GM18517 (cell line): ENCODE results near the gene PRORP.
"Not testable (repeated sequence)": the region's sequence is repeated elsewhere in the genome, so short reads cannot be mapped to it uniquely, and the experiment has no call there.

Experiments used
- ATAC-seq: cut with Tn5 transposase; IDR thresholded peaks from one replicate; pipeline ENCODE4 v1.9.1; 2021; ENCODE audit warnings: mild to moderate bottlenecking, moderate library complexity; ENCODE audit not compliant: unreplicated experiment

Gene PRORP

DNA sequence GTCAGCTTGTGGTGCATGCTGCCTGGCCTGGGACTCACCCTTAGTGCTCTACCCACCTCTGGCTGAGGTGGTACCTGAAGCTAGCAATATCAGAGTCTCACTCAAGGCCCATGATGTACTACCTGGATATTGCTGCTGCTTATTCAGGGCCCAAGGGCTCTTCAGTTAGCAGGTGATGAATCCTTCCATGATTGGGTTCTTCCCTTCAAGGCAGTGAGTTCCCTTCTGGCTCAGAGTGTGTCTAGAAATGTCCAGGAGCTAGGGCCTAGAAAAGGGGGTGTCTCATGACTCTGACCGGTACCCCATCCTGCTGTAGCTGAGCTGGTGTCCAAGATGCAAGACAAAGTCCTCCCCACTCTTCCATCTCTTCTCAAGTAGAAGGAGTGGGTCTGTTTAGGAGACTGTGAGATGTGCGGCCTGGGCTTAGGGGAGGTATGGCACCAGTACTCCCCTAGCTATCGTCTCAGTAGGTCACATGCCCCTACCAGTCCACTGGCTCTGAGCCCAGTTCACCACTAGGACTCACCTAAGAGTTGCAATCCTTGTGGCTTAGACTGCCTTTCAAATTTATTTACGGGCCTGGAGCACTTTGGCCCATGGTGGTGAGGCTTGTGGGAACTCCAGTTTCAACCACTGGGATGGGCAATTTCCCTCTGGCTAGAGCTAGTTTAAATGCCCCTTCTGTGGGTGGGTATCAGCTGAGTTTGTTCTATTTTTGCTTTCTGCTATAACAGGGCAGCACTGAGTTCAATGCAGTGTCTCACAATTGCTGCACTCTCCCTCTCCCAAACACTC lies 12.2 kb downstream of the PRORP start:
- ATAC-seq: no peak

DNA sequence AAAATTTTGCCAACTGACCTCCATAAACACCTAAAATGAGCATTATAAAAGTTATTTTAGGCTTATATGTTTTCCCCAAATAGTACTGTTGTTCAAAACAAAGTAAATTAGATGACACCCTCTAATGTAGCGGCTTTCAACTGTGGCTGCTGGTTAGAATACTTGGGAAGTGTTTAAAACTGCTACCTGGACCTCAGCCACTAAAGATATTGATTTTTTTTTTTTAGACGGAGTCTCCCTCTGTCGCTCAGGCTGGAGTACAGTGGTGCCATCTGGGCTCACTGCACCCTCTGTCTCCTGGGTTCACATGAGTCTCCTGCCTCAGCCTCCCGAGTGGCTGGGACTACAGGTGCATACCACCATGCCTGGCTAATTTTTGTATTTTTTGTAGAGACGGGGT lies 16.2 kb downstream of the PRORP start:
- no peak for ATAC-seq

DNA sequence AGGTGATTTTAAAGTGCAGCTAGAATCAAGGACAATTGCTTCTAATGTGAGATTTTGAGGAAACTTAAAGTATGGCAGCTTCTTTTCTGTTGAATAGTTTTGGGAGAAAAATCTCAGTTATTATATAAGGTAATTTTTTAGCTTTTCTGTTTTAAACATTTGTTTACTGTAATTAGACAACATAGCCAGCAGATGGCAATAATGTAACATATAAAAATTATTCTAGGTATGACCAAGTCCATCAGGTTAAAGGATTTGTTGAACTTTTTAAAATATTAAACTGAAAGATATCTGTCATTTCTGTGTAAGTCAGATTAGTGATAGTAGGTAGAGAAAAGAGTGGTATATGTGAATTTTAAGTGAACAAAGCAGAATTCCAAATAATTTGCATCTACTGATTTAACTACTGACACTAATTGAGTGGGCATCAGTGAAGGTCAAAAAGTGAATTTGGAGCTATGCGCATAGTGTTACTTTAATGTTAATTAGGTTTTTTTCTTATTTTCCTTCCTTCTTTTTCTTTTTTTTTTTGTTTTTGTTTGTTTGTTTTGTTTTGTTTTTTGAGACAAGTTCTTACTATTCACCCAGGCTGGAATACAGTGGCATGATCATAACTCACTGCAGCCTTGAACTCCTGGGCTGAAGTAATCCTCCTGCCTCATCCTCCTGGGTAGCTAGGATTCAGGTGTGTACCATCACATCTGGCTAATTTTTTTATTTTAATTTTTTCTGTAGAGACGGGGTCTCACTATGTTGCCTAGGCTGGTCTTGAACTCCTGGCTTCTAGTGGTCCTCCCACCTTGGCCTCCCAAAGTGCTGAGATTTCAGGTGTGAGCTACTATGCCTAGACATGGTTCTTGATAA lies 18.6 kb downstream of the PRORP start:
- ATAC-seq: no peak

DNA sequence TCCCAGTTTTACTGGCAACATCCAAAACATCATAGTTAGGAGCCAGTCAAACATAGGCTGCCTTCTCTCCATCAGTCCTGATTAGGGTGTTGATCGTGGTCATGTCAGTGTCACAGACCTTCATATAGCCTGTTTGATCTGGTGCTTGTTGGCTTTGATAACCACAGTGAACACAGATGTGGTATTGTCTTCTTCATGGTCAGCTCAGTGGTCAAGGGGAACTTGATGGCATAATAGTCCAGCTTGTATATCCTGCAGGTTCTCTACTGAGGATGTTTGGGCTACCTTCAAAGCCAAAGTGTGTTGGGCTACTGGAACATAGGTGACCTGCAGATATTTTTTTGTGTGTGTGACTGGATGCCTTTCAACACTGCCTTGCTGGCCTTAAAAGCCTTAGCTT lies 21.7 kb downstream of the PRORP start:
- ATAC-seq: no peak

DNA sequence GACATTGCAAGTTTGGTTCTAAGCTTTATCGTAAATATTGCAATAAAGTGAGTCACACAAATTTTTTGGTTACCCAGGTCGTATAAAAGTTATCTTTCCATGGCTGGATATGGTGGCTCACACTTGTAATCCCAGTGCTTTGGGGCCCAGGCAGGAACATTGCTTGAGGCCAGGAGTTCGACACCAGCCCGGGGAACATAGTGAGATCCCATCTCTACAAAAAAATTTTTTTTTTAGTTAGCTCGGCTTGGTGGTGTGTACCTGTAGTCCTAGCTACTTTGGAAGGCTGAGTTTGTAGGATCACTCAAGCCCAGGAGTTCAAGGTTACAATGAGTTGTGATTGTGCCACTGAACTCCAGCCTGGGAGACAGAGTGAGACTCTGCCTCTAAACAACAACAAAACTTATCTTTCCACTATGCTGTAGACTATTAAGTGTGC lies 24.4 kb downstream of the PRORP start:
- ATAC-seq: no peak

DNA sequence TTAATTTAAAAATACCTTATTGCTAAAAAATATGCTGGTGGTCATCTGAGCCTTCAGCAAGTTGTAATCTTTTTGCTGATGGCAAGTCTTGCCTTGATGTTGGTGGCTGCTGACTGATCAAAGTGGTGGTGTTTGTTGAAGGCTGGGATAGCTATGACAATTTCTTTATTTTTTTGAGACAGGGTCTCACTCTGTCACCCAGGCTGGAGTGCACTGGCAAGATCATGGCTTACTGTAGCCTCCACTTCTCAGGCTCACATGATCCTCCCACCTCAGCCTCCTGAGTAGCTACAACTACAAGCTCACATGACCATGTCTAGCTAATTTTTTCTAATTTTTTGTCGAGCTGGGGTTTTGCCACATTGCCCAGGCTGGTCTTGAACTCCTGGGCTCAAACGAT lies 24.8 kb downstream of the PRORP start:
- no peak for ATAC-seq

DNA sequence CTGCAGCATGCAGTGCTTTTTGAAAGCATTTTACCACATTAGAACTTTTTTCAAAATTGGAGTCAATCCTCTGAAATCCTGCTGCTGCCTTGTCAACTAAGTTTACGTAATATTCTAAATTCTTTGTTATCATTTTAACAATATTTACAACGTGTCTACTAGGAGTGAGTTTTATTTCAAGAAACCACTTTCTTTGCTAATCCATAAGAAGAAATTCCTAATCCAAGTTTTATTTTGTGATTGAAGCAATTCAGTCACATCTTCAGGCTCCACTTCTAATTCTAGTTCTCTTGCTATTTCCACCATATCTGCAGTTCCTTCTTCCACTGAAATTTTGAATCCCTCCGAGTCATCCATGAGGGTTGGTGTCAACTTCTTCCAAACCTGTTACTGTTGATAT lies 25.4 kb downstream of the PRORP start:
- ATAC-seq: no peak

DNA sequence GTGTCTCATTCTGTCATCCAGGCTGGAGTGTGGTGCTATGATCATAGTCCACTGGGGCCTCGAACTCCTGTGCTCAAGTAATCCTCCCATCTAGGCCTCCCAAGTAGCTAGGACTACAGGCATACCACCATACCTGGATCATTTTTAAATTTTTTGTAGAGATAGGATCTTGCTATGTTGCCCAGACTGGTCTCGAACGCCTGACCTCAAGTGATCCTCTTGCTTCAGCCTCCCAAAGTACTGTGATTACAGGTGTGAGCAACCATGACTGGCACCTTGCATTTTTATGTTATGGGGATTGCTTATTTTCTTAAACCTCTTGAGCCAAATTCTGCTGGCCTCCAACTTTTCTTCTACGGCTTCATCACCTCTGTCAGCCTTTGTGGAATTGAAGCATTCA lies 26.9 kb downstream of the PRORP start:
- no peak for ATAC-seq

DNA sequence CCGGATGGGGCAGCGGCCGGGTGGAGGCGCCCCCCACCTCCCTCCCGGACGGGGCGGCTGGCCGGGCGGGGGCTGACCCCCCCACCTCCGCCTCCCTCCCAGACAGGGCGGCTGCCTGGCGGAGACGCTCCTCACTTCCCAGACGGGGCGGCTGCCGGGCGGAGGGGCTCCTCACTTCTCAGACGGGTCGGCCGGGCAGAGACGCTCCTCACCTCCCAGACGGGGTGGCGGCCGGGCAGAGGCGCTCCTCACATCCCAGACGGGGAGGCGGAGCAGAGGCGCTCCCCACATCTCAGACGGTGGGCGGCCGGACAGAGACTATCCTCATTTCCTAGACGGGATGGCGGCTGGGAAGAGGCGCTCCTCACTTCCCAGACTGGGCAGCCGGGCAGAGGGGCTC lies 30.2 kb downstream of the PRORP start:
- not testable (repeated sequence) for ATAC-seq

DNA sequence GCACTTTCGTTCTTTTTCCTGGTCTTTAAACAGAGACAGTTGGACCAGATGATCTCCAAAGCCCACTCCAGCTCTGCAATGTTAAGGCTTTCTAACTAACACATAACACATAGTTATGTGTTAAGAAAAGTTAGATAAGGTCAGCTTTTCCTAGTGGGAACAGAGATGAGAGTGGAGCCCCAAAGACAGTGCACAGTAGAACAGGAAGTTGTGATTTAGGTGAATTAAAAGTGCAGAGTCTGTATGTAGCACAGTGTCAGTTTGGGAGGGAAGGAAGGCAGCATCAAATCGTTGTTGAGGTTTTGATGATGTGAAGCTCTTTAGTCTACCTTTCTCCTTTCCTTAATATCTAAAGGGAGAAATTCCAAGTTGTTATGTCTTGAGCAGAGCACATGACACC lies 31.7 kb downstream of the PRORP start:
- no peak for ATAC-seq

DNA sequence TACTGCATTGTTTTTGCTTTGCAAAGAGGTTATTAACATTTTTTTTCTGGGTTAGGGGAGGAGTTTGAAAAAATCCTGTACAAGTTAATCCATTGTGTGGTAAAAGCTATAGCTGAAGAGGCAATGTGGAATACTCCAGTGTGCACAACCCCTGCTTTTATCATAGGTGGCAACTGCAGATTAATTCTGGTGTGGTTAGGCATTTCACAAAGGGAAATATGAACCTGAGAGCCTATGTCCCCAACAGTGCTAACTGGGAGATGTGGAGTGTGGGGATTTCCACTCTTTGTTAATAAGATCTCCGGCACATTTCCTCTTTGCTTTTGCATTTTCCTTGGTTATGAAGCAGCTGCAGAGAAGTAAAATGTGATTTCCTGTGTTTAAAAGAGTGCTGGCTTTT lies 33.6 kb downstream of the PRORP start:
- no peak for ATAC-seq

DNA sequence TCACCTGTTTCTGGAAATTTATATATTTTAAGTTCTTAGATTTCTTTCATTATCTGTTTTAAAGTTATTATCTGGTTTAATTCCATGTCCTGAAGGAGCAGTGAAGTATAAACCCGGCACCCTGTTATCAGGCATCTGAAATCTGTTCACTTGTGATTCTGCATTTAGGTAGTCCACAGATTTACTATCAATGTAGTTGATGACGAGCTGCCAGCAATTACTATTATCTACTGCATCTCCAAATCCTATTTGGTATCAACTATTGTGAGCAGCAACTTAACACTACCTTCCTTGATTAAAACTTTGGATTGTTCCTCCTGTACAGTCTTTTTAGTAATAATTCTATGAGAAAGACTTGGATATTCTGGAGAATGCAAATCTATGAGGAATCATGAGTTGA lies 36.1 kb downstream of the PRORP start:
- no peak for ATAC-seq

DNA sequence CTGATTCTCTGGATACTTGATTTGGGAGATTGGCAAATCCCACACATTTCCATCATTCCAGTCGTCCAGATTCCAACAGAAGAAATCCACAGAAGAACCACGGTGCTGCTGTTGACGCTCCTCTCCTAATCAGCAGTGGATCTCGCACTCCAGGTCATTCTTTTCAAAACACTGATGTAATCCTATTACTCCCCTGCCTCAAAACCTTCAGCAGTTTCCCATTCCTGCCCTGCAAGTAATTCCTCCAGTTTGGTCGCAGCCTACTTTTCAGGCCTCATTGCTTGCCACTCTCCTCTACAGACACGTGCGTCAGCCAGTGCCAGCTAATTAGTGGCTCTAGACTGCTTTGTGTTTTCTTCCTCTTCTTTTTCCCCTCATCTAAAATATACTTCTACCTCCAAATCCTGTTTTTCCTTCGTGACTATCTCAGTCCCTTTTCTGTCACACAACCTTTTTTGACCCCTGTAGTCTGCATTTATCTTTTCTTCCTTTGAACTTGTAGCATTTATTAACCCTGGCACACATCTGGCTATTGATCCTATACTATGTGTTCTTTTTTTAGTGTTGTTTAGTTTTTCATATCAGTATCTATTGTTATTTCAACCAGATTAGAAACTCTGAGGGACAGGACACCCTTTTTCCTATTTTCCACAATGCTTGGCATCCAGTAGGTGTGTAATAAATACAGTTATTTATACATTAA lies 36.8 kb downstream of the PRORP start:
- no peak for ATAC-seq

DNA sequence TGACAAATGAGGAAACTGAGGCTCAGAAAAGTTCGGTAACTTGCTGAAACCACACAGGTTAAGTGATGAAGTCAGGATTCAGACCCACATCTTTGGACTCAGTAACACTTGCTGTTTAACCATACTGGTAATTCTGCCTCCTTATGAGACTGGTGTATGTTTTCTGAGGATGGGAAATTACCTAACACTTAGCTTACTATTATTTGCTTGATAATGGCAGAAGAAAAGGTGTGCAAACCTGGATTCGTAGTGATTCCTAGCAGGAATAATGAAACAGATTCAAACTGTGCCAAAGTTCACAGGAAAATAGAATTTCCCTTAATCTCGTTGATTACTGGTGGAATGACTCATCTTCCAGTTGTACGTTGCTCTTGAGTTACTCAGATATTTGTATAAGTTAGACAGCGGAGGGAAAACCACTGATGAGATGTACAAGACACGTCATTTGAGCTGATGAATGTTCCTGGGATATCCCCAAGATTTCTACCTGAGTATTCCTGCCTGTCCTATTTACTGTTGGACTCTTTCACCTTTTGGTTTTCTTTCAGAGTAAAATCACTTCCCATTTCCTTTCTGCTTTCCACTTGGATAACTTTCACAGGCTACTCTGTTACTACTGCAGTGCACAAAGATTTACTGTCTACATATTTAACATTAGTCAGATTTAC lies 37.5 kb downstream of the PRORP start:
- ATAC-seq: no peak

DNA sequence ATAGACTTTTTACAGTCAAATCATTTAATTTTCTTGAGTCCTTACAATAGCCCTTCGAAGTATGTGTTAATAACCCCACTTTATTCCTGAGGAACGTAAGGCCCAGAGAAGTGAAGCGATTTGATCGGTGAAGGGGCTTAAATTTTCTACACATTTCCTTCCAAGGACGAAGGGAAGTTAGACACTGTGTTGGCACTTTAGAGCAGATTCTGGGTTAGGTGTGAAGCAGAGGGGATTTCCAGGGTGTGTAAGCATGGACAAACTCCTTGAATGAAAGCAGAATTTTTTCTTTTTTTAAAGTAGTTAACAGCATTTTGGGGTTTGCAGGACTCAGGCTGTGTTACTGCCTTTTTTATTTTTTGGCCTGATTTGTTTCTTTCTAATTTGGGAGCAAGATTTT lies 38.9 kb downstream of the PRORP start:
- ATAC-seq: no peak

DNA sequence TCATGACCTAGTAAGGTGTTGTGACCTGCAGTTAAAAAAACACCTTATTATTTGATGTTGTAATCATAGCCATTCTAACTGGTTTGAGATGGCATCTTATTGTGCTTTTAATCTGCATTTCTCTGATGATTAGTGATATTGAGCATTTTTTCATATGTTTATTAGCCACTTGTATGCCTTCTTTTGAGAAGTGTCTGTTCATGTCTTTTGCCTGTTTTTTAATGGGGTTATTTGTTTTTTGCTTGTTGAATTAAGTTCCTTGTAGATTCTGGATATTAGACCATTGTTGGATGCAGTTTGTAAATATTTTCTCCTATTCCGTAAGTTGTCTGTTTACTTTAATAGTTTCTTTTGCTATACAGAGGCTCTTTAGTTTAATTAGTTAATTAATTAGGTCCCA lies 41.0 kb downstream of the PRORP start:
- ATAC-seq: no peak

DNA sequence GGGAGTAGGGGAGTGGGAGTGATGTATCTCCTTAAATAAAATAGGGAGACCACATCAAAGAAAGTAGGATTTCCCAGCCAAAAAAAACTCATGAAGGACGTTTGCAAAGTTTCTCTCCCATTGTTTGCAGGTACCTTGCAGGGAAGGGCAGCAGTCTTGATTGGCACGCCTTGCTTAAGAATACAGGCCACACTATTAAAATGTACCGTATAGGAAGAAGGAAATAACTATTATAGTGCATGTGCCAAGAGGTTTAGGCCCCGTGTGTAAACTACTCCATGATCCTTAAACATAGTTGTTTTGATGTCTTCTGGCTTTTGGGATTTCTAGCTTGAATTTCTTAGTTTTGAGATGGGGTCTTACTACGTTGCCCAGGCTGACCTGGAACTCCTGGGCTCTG lies 42.5 kb downstream of the PRORP start:
- no peak for ATAC-seq

DNA sequence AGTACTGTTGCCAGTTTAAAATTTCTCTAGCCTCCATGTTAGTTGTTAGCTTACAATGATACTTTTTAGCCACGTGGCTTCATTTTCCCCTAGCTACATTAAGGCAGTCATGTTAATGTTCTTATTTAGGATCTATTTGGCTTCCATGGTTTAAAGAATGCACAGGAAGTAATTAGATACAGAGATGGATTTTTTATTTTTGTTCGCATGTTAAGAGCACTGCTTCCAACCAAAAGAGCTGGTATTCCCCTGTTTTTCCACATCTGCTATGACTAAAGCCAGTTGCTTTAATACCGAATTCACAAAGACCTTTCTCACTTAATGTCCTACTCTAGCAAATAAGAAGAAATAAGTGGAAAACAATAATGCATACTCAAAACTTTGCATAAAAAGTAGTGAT lies 45.1 kb downstream of the PRORP start:
- ATAC-seq: no peak
